ENCODE measurements around the gene UNC13C. TPM values are rescaled to one million over a fixed set of nuclear protein-coding genes. Genes with fewer than 3 reads are reported as not detected.

UNC13C gene
- total RNA-seq, 1 donor from 2014 or later, result not detected

DNA sequence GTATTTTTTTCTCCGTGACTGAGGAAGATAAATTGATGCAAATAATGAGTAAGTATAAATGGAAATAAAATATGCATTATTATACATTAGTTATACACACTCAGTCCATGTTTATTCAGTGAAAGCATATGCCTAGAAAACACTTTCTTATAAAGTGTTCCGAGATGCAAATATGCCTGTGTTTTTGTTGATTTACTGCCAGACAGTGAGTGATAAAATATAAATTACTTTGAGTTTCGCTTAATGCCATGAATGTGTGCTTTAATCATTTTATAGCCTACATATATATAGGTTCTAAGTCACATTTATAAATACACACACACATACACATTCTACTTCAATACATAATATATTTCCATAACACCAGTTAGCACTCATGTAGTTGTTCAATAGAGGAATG is 569.2 kb downstream of the UNC13C start:
- peaks cover 4% of the 10 kb centered on the region for H3K9me3 Mint-ChIP-seq
- no peak overlapping the region for H3K27ac Mint-ChIP-seq
- intact Hi-C loops (cut with micrococcal nuclease), result no loop called here
- no peaks in the 10 kb centered on the region for H3K4me1 Mint-ChIP-seq (ENCODE audit: low read depth)
- H3K27me3 Mint-ChIP-seq (ENCODE audit: insufficient read depth), result no peaks in the 10 kb centered on the region
- no peaks in the 10 kb centered on the region for H3K36me3 Mint-ChIP-seq (ENCODE audit: low read depth)
- no peak overlapping the region for H3K4me3 Mint-ChIP-seq
- no peak for DNase-seq (ENCODE audit: low spot score)

DNA sequence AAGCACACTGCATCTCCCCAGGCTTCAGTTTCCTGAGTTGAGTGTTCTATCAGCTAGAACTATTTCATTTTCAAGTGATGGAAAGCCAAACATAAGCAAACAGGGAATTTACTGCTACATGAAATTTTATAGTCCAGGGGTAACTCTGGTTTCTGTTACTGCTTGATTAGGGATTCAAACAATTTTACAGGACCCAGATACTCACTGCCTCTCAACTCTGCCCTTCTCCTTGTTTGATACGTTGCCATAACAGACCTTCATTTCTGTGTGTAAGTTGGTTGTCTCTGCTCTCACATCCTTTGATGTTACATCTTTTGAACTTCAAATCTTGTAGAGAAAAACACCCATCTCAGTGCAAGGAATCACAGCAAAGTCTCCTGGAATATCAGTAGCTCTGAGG is 572.7 kb downstream of the UNC13C start:
- Mint-ChIP-seq H3K4me1 (ENCODE audit: low read depth) (no peaks in the 10 kb centered on the region), H3K36me3 (ENCODE audit: low read depth) (no peaks in the 10 kb centered on the region), H3K4me3 (no peak overlapping the region), H3K27ac (no peak overlapping the region), H3K27me3 (ENCODE audit: insufficient read depth) (no peaks in the 10 kb centered on the region), H3K9me3 (no peaks in the 10 kb centered on the region)
- DNase-seq (ENCODE audit: low spot score), result no peak
- intact Hi-C loops (cut with micrococcal nuclease), result no loop called here

DNA sequence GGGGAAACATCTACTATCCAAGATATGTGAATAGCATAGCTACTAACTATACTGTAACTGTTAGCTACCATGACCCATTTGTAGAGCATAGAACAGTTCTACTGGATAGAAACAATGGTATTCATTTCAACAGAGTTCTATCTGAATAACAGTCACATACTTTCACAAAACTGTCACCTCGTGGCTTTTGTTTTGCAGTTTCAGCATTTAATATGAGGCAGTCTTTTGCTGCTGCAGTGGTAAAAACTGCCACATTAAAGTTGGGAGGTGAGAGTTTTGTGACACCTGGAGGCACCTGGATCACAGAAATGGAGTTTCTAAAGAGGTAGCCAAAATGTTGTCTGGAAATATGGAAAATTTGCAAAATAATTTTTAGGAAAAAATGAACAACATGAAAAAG is 578.0 kb downstream of the UNC13C start:
- Mint-ChIP-seq H3K27ac (no peak overlapping the region), H3K36me3 (ENCODE audit: low read depth) (no peaks in the 10 kb centered on the region), H3K4me1 (ENCODE audit: low read depth) (no peaks in the 10 kb centered on the region), H3K9me3 (no peaks in the 10 kb centered on the region), H3K4me3 (no peak overlapping the region), H3K27me3 (ENCODE audit: insufficient read depth) (no peaks in the 10 kb centered on the region)
- intact Hi-C loops (cut with micrococcal nuclease), result no loop called here
- DNase-seq (ENCODE audit: low spot score), result no peak

DNA sequence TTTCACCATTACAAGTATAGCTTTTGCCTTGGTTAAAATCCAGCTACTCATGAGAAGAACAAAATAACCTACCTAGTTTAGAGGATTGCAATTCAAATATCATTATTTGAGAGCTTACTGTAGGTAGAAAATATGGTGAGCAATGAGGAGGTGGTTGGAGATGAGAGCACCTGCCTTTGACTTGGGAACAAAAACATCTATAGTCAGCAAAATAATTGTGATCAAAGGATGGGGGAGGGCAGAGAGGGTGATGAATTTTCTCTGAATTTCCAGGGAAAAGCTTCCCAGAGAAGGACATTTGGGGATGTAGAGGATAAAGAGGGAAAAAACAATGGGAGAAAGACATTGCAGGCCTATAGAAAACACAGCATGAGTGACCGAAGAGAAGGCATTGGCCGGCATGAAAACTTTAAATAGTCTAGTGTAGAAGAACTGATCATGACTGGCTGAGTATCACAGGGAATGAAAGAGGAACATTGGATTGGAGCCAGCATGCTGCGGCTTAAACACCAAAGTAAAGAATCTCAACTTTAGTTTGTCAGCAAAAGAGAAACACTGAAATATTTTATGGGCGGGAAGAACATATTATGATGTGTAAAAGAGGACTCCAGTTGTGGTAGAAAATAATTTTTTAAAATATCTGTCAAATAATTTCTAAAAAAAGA is 581.3 kb downstream of the UNC13C start:
- Mint-ChIP-seq H3K4me1 (ENCODE audit: low read depth) (no peaks in the 10 kb centered on the region), H3K4me3 (no peak overlapping the region), H3K9me3 (no peaks in the 10 kb centered on the region), H3K36me3 (ENCODE audit: low read depth) (no peaks in the 10 kb centered on the region), H3K27ac (no peak overlapping the region), H3K27me3 (ENCODE audit: insufficient read depth) (no peaks in the 10 kb centered on the region)
- no peak for DNase-seq (ENCODE audit: low spot score)
- intact Hi-C loops (cut with micrococcal nuclease), result no loop called here

DNA sequence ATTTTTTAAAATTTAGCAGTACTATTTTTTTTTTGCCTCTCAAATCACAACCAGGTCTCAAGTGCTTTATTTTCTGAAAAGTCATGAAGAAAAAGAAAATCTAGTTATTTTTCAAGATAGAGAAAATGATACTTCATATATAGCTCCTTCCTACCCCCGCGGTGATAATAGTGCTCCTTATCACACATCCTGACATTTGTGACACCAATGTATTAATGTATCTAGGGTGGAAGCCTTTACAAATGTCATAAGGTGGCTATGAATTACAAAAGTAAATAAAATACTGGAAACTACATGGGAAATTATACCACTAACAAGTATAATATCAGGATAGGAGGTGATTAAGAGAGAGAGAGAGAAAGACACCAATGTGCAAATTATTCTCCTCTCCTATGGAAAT is 582.2 kb downstream of the UNC13C start:
- intact Hi-C loops (cut with micrococcal nuclease), result no loop called here
- Mint-ChIP-seq H3K9me3 (no peaks in the 10 kb centered on the region), H3K4me1 (ENCODE audit: low read depth) (no peaks in the 10 kb centered on the region), H3K36me3 (ENCODE audit: low read depth) (no peaks in the 10 kb centered on the region), H3K27ac (no peak overlapping the region), H3K27me3 (ENCODE audit: insufficient read depth) (no peaks in the 10 kb centered on the region), H3K4me3 (no peak overlapping the region)
- DNase-seq (ENCODE audit: low spot score), result no peak

DNA sequence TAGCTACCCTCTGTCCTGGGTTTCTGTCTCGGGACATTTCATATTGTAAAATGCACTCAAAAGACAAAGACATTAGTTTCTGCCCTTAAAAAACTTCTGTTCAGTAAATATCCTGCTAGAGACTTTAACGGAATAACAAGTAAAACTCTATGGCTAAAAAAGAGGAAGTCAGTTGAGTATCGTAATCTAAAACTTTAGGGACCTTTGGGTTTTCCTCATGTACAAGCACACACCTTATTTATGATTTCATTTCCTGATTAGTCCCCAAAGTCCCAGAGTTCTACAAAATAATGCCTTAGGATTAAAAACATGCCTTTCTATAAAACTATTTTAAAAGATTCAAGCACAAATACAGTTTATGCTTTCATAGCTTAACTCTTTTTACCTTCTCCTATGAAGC is 585.9 kb downstream of the UNC13C start:
- Mint-ChIP-seq H3K27ac (no peak overlapping the region), H3K9me3 (no peaks in the 10 kb centered on the region), H3K36me3 (ENCODE audit: low read depth) (no peaks in the 10 kb centered on the region), H3K27me3 (ENCODE audit: insufficient read depth) (peaks cover 2% of the 10 kb centered on the region), H3K4me1 (ENCODE audit: low read depth) (no peaks in the 10 kb centered on the region), H3K4me3 (no peak overlapping the region)
- DNase-seq (ENCODE audit: low spot score), result no peak
- intact Hi-C loops (cut with micrococcal nuclease), result no loop called here

DNA sequence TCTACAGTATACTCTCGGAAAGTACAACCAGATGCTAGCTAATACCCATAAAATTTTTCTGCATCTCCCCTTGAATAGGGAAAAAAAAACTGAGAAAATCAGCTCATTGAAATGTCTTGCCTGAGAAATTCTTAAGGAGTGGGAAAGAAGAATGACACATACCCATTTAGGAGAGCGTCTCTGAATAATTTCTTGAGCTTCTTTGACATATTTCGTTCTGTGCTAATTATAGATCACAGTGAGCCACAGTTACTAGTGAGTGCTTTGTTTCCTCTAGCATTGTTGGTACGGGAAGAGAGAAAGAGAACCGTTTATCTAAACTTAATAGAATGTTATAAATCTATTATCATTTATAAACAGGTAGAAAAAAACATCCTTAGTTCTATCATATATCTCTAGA is 588.4 kb downstream of the UNC13C start:
- Mint-ChIP-seq H3K4me3 (no peak overlapping the region), H3K27me3 (ENCODE audit: insufficient read depth) (peaks cover 2% of the 10 kb centered on the region), H3K36me3 (ENCODE audit: low read depth) (no peaks in the 10 kb centered on the region), H3K9me3 (no peaks in the 10 kb centered on the region), H3K27ac (no peak overlapping the region), H3K4me1 (ENCODE audit: low read depth) (no peaks in the 10 kb centered on the region)
- intact Hi-C loops (cut with micrococcal nuclease), result no loop called here
- DNase-seq (ENCODE audit: low spot score), result no peak

DNA sequence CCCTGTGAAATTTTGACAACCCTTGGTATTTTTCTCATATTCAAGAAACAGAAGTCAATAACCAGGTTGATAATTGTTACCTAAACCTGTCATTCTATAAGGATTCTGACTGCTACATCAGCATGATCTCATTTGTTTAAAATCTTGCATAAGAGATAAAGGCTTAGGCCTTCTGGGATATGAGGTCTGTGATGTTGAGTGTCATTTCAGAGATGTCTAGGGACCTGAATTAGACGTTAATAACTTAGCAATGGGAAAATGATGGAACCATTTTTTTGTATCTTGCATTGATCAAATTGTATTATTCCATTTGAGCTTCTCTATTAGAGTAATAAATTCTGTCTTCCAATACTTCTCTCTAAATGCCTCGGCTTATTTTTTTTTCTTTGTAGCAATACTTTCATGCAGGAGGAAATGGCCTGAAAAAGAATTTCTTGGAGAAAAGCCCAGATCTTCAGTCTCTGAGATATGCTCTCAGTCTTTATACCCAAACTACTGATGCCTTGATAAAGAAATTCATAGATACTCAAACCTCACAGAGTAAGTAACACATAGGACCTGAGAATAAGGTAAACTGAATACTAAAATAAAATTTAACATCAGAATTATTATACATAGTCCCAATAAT is 589.3 kb downstream of the UNC13C start:
- no peak overlapping the region for H3K4me3 Mint-ChIP-seq
- no peak for DNase-seq (ENCODE audit: low spot score)
- intact Hi-C loops (cut with micrococcal nuclease), result no loop called here
- H3K36me3 Mint-ChIP-seq (ENCODE audit: low read depth), result no peaks in the 10 kb centered on the region
- no peaks in the 10 kb centered on the region for H3K9me3 Mint-ChIP-seq
- no peaks in the 10 kb centered on the region for H3K4me1 Mint-ChIP-seq (ENCODE audit: low read depth)
- H3K27ac Mint-ChIP-seq, result no peak overlapping the region
- H3K27me3 Mint-ChIP-seq (ENCODE audit: insufficient read depth), result peaks cover 2% of the 10 kb centered on the region

DNA sequence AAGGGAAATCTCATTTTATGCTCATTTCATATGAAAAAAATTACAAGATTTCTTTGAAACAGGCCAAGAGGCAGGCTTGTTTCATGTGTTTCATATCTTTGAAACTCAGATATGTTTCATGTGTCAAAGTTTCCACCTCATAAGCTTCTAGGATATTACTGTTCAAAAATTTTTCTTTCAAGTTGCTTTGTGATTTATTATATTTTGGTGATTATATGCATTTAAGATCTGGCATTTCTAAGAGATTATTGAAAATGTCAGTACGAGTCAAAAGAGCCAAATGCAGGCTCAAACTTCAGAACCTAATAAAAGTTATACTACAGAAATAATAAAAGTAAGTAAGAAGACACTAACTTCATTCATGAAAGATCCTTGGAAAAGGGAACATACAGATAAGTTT is 590.1 kb downstream of the UNC13C start:
- Mint-ChIP-seq H3K9me3 (no peaks in the 10 kb centered on the region), H3K27me3 (ENCODE audit: insufficient read depth) (peaks cover 2% of the 10 kb centered on the region), H3K4me3 (no peak overlapping the region), H3K4me1 (ENCODE audit: low read depth) (no peaks in the 10 kb centered on the region), H3K27ac (no peak overlapping the region), H3K36me3 (ENCODE audit: low read depth) (no peaks in the 10 kb centered on the region)
- DNase-seq (ENCODE audit: low spot score), result no peak
- intact Hi-C loops (cut with micrococcal nuclease), result no loop called here

DNA sequence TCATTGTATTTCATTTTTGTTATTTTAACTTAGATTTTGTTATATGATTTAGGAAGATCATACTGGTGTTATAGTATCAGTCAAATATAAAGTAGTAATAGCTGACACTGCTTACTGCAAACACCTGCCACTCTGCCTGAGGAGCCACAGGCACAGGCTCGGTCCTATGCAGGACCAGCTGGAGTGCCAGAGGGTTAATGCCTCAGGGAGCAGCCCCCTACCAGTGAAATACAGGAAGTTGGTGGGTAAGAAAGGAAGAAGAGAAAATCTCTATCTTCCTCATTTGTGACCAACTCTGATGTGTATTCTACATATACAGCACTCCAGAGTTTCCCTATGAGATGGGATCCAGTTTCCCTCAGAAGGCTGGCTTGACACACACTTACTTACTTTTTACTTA is 593.3 kb downstream of the UNC13C start:
- no peak for DNase-seq (ENCODE audit: low spot score)
- no peaks in the 10 kb centered on the region for H3K4me1 Mint-ChIP-seq (ENCODE audit: low read depth)
- no peaks in the 10 kb centered on the region for H3K36me3 Mint-ChIP-seq (ENCODE audit: low read depth)
- H3K4me3 Mint-ChIP-seq, result no peak overlapping the region
- H3K27me3 Mint-ChIP-seq (ENCODE audit: insufficient read depth), result peaks cover 2% of the 10 kb centered on the region
- no peak overlapping the region for H3K27ac Mint-ChIP-seq
- H3K9me3 Mint-ChIP-seq, result no peaks in the 10 kb centered on the region
- intact Hi-C loops (cut with micrococcal nuclease), result no loop called here

DNA sequence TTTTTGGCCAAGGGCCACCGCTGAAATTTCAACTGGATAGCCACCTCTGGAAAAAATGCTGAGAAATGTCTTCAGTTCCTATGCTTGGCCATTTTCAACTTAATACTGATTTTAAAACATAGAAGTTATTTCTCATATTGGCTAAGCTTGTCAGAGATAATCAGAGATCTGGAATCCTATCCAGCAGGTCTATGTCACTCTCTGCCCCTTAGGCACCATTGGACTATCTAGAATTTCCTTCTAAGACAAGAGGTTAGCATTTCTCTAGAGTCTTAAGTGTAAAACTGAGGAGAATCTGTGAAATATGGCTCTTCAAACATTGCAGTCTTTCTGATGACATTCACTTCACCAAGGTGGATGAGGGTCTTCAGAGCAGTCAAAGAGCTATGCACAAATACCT is 597.3 kb downstream of the UNC13C start:
- DNase-seq (ENCODE audit: low spot score), result no peak
- Mint-ChIP-seq H3K4me3 (no peak overlapping the region), H3K27ac (no peak overlapping the region), H3K4me1 (ENCODE audit: low read depth) (no peaks in the 10 kb centered on the region), H3K9me3 (no peaks in the 10 kb centered on the region), H3K27me3 (ENCODE audit: insufficient read depth) (no peaks in the 10 kb centered on the region), H3K36me3 (ENCODE audit: low read depth) (no peaks in the 10 kb centered on the region)
- intact Hi-C loops (cut with micrococcal nuclease), result no loop called here

DNA sequence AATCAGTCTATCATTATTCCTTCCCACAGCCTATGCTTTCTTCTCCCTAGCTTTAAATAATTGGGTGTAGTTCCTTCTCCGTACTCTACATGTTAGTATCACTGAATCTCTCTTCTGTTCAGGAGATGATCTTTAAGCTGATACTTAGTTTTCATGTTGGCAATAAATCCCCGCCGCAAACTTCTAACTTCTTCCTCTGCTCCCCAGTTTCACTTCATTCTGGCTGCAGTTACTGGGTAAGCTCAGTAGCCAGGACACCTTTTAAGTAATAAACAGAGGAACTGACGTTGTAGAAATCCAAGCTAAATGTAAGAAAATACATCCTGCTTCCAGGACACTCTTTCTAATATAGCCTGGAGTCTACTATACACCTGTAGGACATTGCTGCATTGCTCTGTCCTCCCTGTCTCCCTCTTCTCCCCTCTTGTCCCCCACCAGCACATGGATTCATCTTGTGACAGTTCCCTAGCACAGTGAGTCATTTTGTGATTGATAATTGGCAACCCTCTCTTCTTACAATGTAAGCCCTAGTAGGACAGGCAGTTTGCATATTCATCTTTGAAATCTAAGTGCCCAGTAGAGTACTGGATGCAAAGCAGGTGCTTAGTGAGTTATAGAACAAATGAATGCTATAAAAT is 598.2 kb downstream of the UNC13C start:
- Mint-ChIP-seq H3K4me3 (no peak overlapping the region), H3K36me3 (ENCODE audit: low read depth) (no peaks in the 10 kb centered on the region), H3K9me3 (no peaks in the 10 kb centered on the region), H3K4me1 (ENCODE audit: low read depth) (no peaks in the 10 kb centered on the region), H3K27me3 (ENCODE audit: insufficient read depth) (no peaks in the 10 kb centered on the region), H3K27ac (no peak overlapping the region)
- DNase-seq (ENCODE audit: low spot score), result no peak
- intact Hi-C loops (cut with micrococcal nuclease), result no loop called here

DNA sequence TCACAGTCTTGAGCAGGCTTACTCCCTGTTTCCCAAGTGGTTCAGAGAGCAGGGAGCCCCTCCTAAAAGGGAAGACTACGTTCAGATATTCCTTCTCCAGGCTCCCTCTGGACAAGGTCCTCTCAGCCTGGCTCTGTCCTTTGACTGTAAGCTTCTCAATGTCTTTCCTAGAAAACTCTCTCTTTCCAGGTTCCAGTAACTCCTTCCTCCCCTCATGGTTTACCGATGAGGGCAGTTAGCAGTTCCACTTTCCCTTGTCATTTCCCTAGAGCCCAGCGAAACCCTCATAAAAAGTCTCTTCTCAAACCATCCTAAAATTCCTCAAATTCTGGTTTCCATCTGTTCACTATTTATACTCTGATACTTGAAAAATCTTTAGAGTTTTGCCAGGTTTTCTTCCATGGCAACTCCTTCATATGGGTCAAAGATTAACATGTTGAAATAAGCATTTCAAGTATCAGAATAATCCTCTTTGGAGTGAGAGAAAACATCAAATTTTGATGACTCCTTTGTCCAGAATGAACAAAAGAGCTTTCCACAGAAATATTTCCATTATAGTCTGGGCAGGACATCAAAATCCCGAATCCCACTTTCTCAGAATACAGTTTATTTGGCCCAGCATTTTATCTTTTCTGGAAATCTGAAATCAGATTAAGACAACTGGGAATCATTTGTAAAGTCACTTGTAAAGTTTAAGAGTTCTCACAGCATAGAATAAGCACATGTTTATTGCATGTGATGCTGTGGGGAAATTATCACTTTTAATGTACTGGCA is 599.4 kb downstream of the UNC13C start:
- no peaks in the 10 kb centered on the region for H3K36me3 Mint-ChIP-seq (ENCODE audit: low read depth)
- no peak overlapping the region for H3K4me3 Mint-ChIP-seq
- H3K27me3 Mint-ChIP-seq (ENCODE audit: insufficient read depth), result no peaks in the 10 kb centered on the region
- no peak for DNase-seq (ENCODE audit: low spot score)
- H3K27ac Mint-ChIP-seq, result no peak overlapping the region
- H3K4me1 Mint-ChIP-seq (ENCODE audit: low read depth), result no peaks in the 10 kb centered on the region
- H3K9me3 Mint-ChIP-seq, result no peaks in the 10 kb centered on the region
- intact Hi-C loops (cut with micrococcal nuclease), result no loop called here
